ACC112 (cell line): ENCODE data around the gene BIRC7.
A peak's percentile ranks its signal among the peaks of the same experiment; 100 is the strongest.

Source experiments
- H2AFZ ChIP-seq: fragments of 200-600 bp; sonication (generic); one replicate; pipeline ENCODE4 v1.6.0; 2017; ENCODE audit warnings: antibody characterized with exemption, low read length; ENCODE audit not compliant: unreplicated experiment
- H3K27ac ChIP-seq: fragments of 200-600 bp; sonication (generic); 2 replicates; pipeline ENCODE4 v1.5.1; 2014; ENCODE audit warnings: low read depth, mild to moderate bottlenecking, antibody characterized with exemption, low read length, moderate library complexity
- H3K27me3 ChIP-seq: fragments of 200-600 bp; sonication (generic); 2 replicates; pipeline ENCODE4 v1.6.1; 2014; ENCODE audit warnings: mild to moderate bottlenecking, antibody characterized with exemption, low read length, moderate library complexity, mixed read lengths; ENCODE audit not compliant: insufficient read depth
- H3K36me3 ChIP-seq: fragments of 200-600 bp; sonication (generic); 2 replicates; pipeline ENCODE4 v1.6.1; 2016; ENCODE audit warnings: mild to moderate bottlenecking, antibody characterized with exemption, low read length, moderate library complexity, mixed read lengths; ENCODE audit not compliant: insufficient read depth
- H3K4me1 ChIP-seq: fragments of 200-600 bp; sonication (generic); one replicate; pipeline ENCODE4 v1.6.1; 2016; ENCODE audit warnings: low read length, mixed read lengths; ENCODE audit not compliant: insufficient read depth, unreplicated experiment, control insufficient read depth
- H3K4me3 ChIP-seq: fragments of 200-600 bp; sonication (generic); 2 replicates; pipeline ENCODE4 v1.5.1; 2014; ENCODE audit warnings: mild to moderate bottlenecking, low read depth, low read length
- H3K79me2 ChIP-seq: fragments of 200-600 bp; sonication (generic); one replicate; pipeline ENCODE4 v1.6.0; 2016; ENCODE audit warnings: low read length; ENCODE audit not compliant: control insufficient read depth, unreplicated experiment, insufficient read depth

BIRC7 gene

GRCh38 chr20:63206878-63207277, 28.8 kb upstream of the BIRC7 start:
- H3K27ac ChIP-seq, result no peak overlapping the region
- no peaks in the 10 kb centered on the region for H3K27me3 ChIP-seq
- H3K36me3 ChIP-seq, result peaks cover 14% of the 10 kb centered on the region; the same call in 1 of the 2 replicates
- H3K4me3 ChIP-seq, result no peak overlapping the region
- H2AFZ ChIP-seq, result no peak overlapping the region
- peaks cover 10% of the 10 kb centered on the region for H3K4me1 ChIP-seq
- H3K79me2 ChIP-seq, result peaks cover 92% of the 10 kb centered on the region

- Histone ChIP-seq H2AFZ (no peak overlapping the region), H3K4me3 (no peak overlapping the region), H3K27ac (no peak overlapping the region), H3K27me3 (no peaks in the 10 kb centered on the region), H3K36me3 (peaks cover 14% of the 10 kb centered on the region; the same call in 1 of the 2 replicates), H3K79me2 (peaks cover 92% of the 10 kb centered on the region), H3K4me1 (peaks cover 14% of the 10 kb centered on the region)
These were observed 27.3 kb upstream of the BIRC7 start for GRCh38 chr20:63208346-63208909.

- Histone ChIP-seq H3K27ac (no peak overlapping the region), H3K4me3 (no peak overlapping the region), H3K79me2 (peaks cover 93% of the 10 kb centered on the region), H2AFZ (no peak overlapping the region), H3K27me3 (no peaks in the 10 kb centered on the region), H3K36me3 (peaks cover 23% of the 10 kb centered on the region), H3K4me1 (peaks cover 28% of the 10 kb centered on the region)
These were observed 25.6 kb upstream of the BIRC7 start for GRCh38 chr20:63210011-63210605.

- H3K36me3 ChIP-seq, result peaks cover 18% of the 10 kb centered on the region
- H3K4me1 ChIP-seq, result peaks cover 27% of the 10 kb centered on the region
These were observed 23.3 kb upstream of the BIRC7 start for GRCh38 chr20:63212393-63212730.

GRCh38 chr20:63212792-63213191, 22.9 kb upstream of the BIRC7 start:
- Histone ChIP-seq H3K27me3 (no peaks in the 10 kb centered on the region), H3K27ac (no peak overlapping the region)

More at GRCh38 chr20:63212393-63212730, 23.3 kb upstream of the BIRC7 start:
- no peak overlapping the region for H3K27ac ChIP-seq
- peaks cover 82% of the 10 kb centered on the region for H3K79me2 ChIP-seq
- H3K4me3 ChIP-seq, result no peak overlapping the region
- H3K27me3 ChIP-seq, result no peaks in the 10 kb centered on the region
- H2AFZ ChIP-seq, result no peak overlapping the region

GRCh38 chr20:63214514-63214913, 21.2 kb upstream of the BIRC7 start:
- Histone ChIP-seq H2AFZ (no peak overlapping the region), H3K27ac (no peak overlapping the region), H3K79me2 (peaks cover 62% of the 10 kb centered on the region), H3K27me3 (no peaks in the 10 kb centered on the region), H3K4me3 (peak overlapping the region; percentile 84), H3K4me1 (peaks cover 22% of the 10 kb centered on the region), H3K36me3 (peaks cover 13% of the 10 kb centered on the region)

More at GRCh38 chr20:63212792-63213191, 22.9 kb upstream of the BIRC7 start:
- Histone ChIP-seq H3K4me3 (no peak overlapping the region), H3K79me2 (peaks cover 77% of the 10 kb centered on the region), H2AFZ (no peak overlapping the region), H3K4me1 (peaks cover 22% of the 10 kb centered on the region), H3K36me3 (peaks cover 18% of the 10 kb centered on the region)

GRCh38 chr20:63215101-63216040, 20.3 kb upstream of the BIRC7 start:
- peaks cover 54% of the 10 kb centered on the region for H3K79me2 ChIP-seq
- H3K36me3 ChIP-seq, result peaks cover 11% of the 10 kb centered on the region
- peak overlapping the region; percentile 76 for H2AFZ ChIP-seq
- peak overlapping the region; percentile 13; the same call in 1 of the 2 replicates for H3K27ac ChIP-seq
- H3K4me1 ChIP-seq, result peaks cover 22% of the 10 kb centered on the region
- no peaks in the 10 kb centered on the region for H3K27me3 ChIP-seq
- H3K4me3 ChIP-seq, result peak overlapping the region; percentile 84

GRCh38 chr20:63216041-63216848, 19.5 kb upstream of the BIRC7 start, which contains the start of gene YTHDF1:
Gene YTHDF1 (minus strand): TSS chr20:63216131. CDS start chr20:63215892, 239 bp downstream.
- no peaks in the 10 kb centered on the region for H3K27me3 ChIP-seq
- peaks cover 11% of the 10 kb centered on the region for H3K36me3 ChIP-seq
- peak within 1 kb of the TSS; percentile 13; the same call in 1 of the 2 replicates for H3K27ac ChIP-seq
- H3K4me3 ChIP-seq, result peak within 1 kb of the TSS; percentile 84
- peak within 1 kb of the TSS; percentile 76 for H2AFZ ChIP-seq
- peaks cover 46% of the 10 kb centered on the region for H3K79me2 ChIP-seq
- peaks cover 22% of the 10 kb centered on the region for H3K4me1 ChIP-seq

- Histone ChIP-seq H3K4me1 (peaks cover 22% of the 10 kb centered on the region), H3K79me2 (peaks cover 39% of the 10 kb centered on the region), H3K4me3 (peak overlapping the region; percentile 84), H3K36me3 (peaks cover 11% of the 10 kb centered on the region), H3K27ac (no peak overlapping the region), H2AFZ (peak overlapping the region; percentile 74), H3K27me3 (no peaks in the 10 kb centered on the region)
These were observed 18.7 kb upstream of the BIRC7 start for GRCh38 chr20:63216849-63217471.
